SK-N-SH treated with all-trans-retinoic acid at 6 μM for 48 hours (cell line): ENCODE data around the gene UNC45A.

Experiments
- CSRNP3 ChIP-seq: fragments of 250-450 bp; sonication (Bioruptor Pico); IDR thresholded peaks from 2 replicates; pipeline ENCODE4 v1.5.1; 2021; ENCODE audit warnings: mild to moderate bottlenecking, moderate library complexity
- ZC3H10 ChIP-seq: fragments of 250-450 bp; sonication (Bioruptor Pico); IDR thresholded peaks from 2 replicates; pipeline ENCODE4 v1.5.1; 2021; ENCODE audit warnings: mild to moderate bottlenecking, moderate library complexity
- ZFP3 ChIP-seq: fragments of 250-450 bp; sonication (Bioruptor Pico); IDR thresholded peaks from 2 replicates; pipeline ENCODE4 v1.5.0; 2020; ENCODE audit warnings: mild to moderate bottlenecking, moderate library complexity

GRCh38 chr15:90887037-90887481, 48.0 kb upstream of the UNC45A start:
- TF ChIP-seq ZC3H10 (no peak), ZFP3 (CRISPR knock-in tag) (no peak), CSRNP3 (no peak)
